HG03064 (cell line): ENCODE measurements around the gene CECR2.
"Not testable (repeated sequence)": the region's sequence is repeated elsewhere in the genome, so short reads cannot be mapped to it uniquely, and the experiment has no call there.

Experiments used
- ATAC-seq: cut with Tn5 transposase; IDR thresholded peaks from one replicate; pipeline ENCODE4 v1.9.1; 2021; ENCODE audit warnings: low read depth; ENCODE audit not compliant: unreplicated experiment

Gene CECR2

DNA sequence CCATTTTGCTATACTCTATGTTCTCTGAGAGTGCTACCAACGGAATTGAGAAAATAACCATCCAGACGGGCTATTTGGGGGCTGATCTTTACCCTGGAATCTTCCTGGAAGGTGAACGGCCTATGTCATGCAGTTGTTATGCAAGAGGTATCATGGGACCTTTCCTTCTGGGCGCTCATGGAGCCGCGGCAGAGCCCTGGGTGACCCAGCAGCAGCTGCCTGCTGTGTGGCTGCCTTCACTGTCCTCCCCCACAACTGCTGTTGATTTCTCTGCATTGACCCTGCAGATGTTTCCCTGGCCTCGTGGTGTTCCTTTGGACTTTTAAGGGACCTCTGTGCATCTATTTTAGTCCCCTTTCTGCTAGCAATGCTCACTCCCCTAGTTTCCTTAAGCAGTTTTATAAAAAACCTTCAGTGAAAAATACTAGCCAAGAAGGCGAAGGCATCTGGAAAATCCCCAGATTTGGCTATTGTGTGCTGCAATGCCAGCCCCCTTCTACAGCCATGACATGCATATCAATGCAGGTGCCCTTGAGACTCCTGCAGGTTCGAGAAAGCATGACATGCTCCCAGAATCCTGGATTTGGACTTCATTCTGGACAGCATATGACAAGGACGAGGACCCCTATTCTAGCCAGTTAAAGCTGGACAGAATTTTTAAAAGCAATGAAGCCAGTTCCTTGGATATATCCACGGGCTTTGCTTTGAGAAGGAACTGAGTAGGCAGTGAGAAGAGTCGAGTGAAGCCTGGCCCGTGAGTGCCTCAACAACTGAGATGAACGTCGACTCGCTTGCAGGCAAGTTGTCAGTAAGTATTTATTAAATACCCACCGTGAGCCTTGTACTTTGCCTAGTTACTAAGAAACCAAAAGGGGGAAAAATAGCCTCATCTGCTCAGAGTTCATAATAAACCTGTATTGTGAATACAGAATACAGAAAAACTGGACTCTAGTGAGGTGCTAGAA is 193.9 kb downstream of the CECR2 start, which contains the start of gene SLC25A18:
TSS of gene SLC25A18 (plus strand) at position 593 of the 965 bp plus-strand sequence. CDS start 16,447 bp downstream, outside the sequence.
- no peak for ATAC-seq

- no peak for ATAC-seq
Measured at GRCh38 chr22:17563936-17564391, 194.7 kb downstream of the CECR2 start.

DNA sequence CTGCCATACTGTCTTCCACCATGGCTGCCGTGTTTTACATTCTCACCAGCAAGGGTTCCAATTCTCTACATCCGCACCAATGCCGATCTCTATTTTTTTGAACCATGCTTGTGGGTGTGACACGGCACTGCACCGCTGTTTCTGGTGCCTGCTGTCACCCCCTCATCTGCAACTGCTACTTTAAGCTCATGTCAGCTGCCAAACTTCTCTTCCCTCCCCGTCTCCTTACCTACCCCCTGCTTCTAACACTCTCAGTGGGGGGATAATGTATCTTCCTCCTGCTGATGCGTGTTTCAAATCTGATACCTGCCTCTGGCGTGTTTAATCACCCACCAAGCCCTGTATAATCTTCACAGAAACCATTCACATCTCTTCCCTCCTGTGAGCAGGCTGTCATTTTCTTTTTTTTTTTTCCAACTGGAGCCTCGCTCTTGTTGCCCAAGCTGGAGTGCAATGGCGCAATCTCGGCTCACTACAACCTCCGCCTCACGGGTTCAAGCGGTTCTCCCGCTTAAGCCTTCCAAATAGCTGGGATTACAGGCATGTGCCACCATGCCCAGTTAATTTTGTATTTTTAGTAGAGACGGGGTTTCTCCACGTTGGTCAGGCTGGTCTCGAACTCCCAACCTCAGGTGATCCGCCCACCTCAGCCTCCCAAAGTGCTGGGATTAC is 196.9 kb downstream of the CECR2 start:
- ATAC-seq = not testable (repeated sequence)

DNA sequence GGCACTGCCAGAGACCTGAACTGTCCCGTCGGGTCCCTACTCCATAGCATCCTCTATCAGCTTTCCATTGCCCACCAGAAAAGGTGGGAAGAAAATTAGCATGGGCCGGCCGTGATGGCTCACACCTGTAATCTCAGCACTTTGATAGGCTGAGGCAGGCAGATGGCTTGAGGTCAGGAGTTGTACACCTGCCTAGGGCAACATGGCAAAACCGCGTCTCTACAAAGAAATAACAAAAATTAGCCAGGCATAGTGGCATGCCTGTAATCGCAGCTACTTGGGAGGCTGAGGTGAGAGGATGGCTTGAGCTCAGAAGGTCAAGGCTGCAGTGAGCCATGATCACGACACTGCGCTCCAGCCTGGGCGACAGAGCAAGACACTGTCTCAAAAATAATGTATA is 197.5 kb downstream of the CECR2 start:
- no peak for ATAC-seq

- no peak for ATAC-seq
Measured at GRCh38 chr22:17569971-17570511, 200.8 kb downstream of the CECR2 start.

GRCh38 chr22:17570851-17571631 is 201.8 kb downstream of the CECR2 start:
- no peak for ATAC-seq

DNA sequence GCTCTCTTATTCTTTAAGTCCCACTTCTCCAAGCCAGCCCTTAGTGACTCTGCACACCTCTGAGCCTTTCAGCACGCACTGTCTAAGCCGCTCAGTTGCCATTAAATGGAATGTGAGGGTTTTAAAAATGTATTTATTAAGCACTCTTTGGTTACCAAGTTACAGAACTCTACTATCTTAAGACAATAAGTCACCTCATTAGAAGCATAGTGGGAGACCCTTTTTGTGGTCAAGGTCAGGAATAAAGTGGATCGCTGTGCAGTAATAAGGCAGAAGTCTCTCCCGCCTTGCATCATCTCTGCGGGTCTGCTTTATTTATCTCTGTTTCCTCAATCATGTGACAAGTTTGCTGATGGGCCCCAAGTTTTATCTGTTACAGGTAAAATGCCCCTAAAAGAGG is 205.9 kb downstream of the CECR2 start:
- ATAC-seq = no peak

GRCh38 chr22:17575681-17576080 is 206.4 kb downstream of the CECR2 start:
- ATAC-seq = no peak

DNA sequence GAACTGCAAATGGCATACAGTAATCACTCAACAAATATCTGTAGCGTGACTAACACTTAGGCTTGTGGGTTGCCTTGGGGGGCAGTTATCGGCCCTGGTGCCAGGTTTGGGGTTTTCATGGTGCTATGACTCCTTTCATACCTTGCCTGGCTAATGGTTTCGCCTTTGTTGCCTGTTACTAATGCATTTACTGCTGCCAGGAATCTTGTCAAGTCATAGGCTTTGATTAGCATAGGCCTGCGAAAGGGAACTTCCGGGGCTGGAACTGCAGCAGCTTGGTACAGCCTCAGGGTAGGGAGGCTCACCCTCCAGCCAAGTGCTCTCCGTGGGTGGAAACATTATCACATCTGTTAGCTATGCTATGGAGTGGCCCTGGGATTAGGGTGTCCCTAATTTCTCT is 207.2 kb downstream of the CECR2 start:
- ATAC-seq = no peak

GRCh38 chr22:17578136-17578754 is 209.0 kb downstream of the CECR2 start:
- ATAC-seq = no peak

GRCh38 chr22:17579535-17579981 is 210.3 kb downstream of the CECR2 start:
- no peak for ATAC-seq

DNA sequence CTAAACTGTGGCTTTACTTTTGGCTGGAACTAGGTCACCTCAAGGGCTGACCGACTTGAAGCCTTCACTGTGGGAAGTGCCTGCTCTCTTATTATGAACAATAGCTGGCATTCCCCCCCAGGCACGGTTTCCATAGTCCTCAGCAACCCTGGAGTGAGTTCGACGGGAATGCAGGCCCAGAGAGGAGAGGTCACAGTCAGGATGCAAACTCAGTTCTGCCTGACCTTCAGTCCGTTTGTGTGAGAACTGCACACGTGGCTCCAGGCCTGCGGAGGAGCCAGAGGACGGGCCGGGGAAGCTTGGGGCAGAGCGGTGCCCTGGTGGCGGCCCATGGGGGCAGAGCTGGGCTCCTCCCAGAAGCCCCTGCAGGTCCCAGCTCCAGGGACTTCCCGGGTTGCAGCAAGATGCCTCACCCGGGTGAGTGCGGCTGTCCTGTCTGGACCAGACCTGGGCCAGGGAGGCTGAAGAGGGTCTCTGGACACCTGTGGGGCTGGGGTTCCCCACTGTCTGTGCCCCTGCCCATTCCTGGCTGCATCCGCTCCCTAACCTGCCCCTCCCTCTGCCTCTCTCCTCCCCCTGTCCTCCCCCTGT is 211.3 kb downstream of the CECR2 start:
- ATAC-seq = no peak

GRCh38 chr22:17581056-17581455 is 211.8 kb downstream of the CECR2 start:
- no peak for ATAC-seq

DNA sequence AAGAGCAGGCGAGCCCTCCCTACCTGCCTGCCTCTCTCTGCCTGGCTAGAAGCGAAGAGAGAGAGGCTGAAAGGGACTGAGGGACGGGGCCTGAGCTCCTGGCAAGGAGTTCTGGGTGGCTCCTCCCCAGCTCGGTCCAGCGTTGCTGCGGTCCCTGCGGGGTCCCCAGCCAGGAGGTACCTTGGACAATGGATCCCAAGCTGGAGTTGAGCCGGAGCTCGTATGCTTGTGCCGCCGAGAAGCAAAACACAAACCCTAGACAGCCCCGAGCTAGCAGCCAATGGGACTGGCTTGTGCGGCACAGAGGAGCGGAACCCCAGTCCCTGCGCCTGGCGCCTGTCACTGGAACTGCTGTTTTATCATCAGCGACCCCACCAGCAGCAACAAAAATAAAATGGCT is 212.4 kb downstream of the CECR2 start:
- no peak for ATAC-seq

DNA sequence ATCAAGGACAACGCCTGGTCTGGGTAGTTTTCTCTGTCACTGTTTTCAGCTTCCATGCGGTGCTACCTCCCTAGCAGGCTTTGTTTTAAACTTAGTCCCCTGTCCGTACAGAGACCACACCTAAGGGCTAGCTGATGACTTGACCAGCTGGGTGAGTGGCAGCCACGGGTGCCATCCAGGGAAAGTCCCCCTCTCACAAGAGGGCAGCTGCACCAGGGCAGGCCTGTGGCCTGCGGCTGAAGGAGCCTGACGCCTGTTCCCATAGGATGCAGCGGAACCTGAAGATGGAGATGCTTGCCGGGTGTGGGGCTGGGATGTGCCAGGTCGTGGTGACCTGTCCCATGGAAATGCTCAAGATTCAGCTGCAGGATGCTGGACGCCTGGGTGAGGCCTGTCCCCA is 213.9 kb downstream of the CECR2 start:
- no peak for ATAC-seq

DNA sequence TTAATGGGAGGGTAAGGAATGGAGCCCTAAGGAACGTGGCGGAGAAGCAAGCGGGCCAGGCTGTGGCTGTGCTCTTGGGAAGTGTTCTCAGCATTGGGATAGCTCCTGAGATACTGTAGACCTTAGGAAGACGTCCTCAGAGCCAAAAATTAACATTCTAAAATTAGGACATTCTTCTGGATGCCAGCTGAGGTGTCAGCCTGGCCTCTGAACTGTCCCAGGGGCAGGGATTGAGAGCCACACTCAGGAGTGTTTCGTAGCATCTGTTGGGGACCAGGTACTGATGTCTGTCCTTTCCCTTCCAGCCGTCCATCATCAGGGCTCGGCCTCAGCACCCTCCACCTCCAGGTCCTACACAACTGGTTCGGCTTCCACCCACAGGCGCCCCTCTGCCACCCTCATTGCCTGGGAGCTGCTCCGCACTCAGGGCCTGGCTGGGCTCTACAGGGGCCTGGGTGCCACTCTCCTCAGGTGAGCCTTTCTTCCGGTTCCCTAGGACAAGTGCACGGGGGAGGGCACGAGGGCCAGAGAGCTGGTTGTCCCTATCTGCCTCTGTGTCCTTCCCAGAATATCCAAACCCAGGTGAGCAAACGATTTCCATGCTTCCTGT is 217.7 kb downstream of the CECR2 start:
- no peak for ATAC-seq

DNA sequence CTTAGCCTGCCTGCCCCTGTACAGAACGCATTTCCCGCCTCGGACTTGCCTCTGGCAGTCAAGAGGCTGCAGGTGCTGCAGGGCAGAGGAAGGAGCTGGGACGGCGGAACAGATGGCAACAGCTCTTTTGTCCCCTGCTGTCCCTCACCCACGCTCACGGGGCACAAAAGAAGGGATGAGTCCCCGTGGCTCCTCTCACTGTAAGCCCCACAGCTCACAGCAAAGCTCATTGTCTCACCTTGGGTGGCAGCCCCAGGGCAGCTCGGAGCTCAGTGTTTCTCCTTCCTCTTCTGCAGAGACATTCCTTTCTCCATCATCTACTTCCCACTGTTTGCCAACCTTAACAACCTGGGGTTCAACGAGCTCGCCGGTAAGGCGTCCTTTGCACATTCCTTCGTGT is 218.4 kb downstream of the CECR2 start:
- ATAC-seq = no peak

- no peak for ATAC-seq
Measured at GRCh38 chr22:17588606-17589005, 219.3 kb downstream of the CECR2 start.

DNA sequence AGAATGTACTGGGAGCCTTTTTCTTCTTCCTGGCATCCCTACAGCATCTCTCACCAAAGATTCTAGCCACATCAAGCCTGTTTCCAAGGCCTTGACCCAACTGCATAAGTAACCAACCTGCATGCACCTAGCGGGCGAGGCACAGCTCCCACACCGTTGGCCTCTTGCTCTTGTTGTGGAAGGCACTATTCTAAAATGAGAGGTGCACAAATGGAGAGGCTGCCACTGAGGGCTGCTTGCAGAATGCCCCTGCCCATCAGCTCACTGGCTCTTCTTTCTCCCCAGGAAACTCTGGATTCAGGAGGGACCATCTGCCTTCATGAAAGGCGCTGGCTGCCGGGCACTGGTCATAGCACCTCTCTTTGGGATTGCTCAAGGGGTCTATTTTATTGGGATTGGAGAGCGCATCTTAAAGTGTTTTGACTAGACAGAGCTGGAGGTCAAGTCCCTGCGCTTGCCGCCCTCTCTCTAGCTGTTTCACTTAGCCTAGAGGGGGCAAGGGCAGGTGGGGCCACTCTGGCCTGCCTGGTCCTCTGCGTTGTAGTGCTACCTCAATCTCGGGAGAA is 220.6 kb downstream of the CECR2 start:
- no peak for ATAC-seq
